ENCODE data around the gene STK32A.

DNA sequence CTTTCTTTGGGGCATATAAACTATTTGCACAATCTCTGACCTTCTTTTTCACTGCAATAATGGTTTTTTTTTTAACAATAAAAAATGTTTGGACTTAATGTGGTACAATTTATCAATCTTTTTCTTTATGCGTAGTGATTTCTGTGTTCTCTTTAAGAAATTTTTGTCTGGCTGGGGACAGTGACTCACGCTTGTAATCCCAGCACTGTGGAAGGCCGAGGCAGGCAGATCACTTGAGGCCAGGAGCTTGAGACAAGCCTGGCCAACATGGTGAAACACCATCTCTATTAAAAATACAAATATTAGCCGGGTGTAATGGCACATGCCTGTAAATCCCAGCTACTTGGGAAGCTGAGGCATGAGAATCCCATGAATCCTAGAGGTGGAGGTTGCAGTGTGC lies 72.3 kb downstream of the STK32A start:
- TF ChIP-seq, protein P1, sequence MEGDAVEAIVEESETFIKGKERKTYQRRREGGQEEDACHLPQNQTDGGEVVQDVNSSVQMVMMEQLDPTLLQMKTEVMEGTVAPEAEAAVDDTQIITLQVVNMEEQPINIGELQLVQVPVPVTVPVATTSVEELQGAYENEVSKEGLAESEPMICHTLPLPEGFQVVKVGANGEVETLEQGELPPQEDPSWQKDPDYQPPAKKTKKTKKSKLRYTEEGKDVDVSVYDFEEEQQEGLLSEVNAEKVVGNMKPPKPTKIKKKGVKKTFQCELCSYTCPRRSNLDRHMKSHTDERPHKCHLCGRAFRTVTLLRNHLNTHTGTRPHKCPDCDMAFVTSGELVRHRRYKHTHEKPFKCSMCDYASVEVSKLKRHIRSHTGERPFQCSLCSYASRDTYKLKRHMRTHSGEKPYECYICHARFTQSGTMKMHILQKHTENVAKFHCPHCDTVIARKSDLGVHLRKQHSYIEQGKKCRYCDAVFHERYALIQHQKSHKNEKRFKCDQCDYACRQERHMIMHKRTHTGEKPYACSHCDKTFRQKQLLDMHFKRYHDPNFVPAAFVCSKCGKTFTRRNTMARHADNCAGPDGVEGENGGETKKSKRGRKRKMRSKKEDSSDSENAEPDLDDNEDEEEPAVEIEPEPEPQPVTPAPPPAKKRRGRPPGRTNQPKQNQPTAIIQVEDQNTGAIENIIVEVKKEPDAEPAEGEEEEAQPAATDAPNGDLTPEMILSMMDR (IDR thresholded peaks at IDR 0.05 in 8 of 11, conservative IDR thresholded peaks at IDR 0.05 in 3 of 11): no peak
- TF ChIP-seq POLR2AphosphoS5 (IDR thresholded peaks at IDR 0.05) (no peak), POLR2A (IDR thresholded peaks at IDR 0.05) (no peak)

All from spleen (tissue), 7 donors.